Islet of Langerhans (tissue), 1 donor: ENCODE results near the gene CSRNP3.
"Not testable (repeated sequence)": the region's sequence is repeated elsewhere in the genome, so short reads cannot be mapped to it uniquely, and the experiment has no call there.

ENCODE experiments used
- FAIRE-seq: peaks from one replicate; lab custom pipeline; 2011; peaks lifted over from hg19 to GRCh38; lab: Jason Lieb, UNC

CSRNP3 gene

GRCh38 chr2:165635532-165635931 lies 166.0 kb downstream of the CSRNP3 start:
- FAIRE-seq: no peak

GRCh38 chr2:165636959-165637358 lies 167.5 kb downstream of the CSRNP3 start:
- FAIRE-seq: no peak

GRCh38 chr2:165637396-165637795 lies 167.9 kb downstream of the CSRNP3 start:
- peak; percentile 9 for FAIRE-seq

GRCh38 chr2:165639504-165639903 lies 170.0 kb downstream of the CSRNP3 start:
- FAIRE-seq: no peak

- FAIRE-seq: no peak
Measured at GRCh38 chr2:165640247-165640929, 170.9 kb downstream of the CSRNP3 start.

- peak; percentile 88 for FAIRE-seq
Measured at GRCh38 chr2:165645930-165646831, 176.7 kb downstream of the CSRNP3 start.

GRCh38 chr2:165647409-165647808 lies 177.9 kb downstream of the CSRNP3 start:
- FAIRE-seq: no peak

GRCh38 chr2:165648801-165649200 lies 179.3 kb downstream of the CSRNP3 start:
- FAIRE-seq: no peak

GRCh38 chr2:165651233-165651632 lies 181.7 kb downstream of the CSRNP3 start:
- FAIRE-seq: no peak

GRCh38 chr2:165655661-165656060 lies 186.2 kb downstream of the CSRNP3 start:
- FAIRE-seq: no peak

- no peak for FAIRE-seq
Measured at GRCh38 chr2:165660361-165660760, 190.9 kb downstream of the CSRNP3 start.

- no peak for FAIRE-seq
Measured at GRCh38 chr2:165662720-165663119, 193.2 kb downstream of the CSRNP3 start.

GRCh38 chr2:165665614-165666013 lies 196.1 kb downstream of the CSRNP3 start:
- FAIRE-seq: no peak

- not testable (repeated sequence) for FAIRE-seq
Measured at GRCh38 chr2:165666073-165666472, 196.6 kb downstream of the CSRNP3 start.

- no peak for FAIRE-seq
Measured at GRCh38 chr2:165666605-165667004, 197.1 kb downstream of the CSRNP3 start.

- FAIRE-seq: no peak
Measured at GRCh38 chr2:165667375-165667774, 197.9 kb downstream of the CSRNP3 start.

- no peak for FAIRE-seq
Measured at GRCh38 chr2:165674780-165675179, 205.3 kb downstream of the CSRNP3 start.

GRCh38 chr2:165675551-165675968 lies 206.1 kb downstream of the CSRNP3 start:
- no peak for FAIRE-seq

- FAIRE-seq: no peak
Measured at GRCh38 chr2:165678882-165679281, 209.4 kb downstream of the CSRNP3 start.

- FAIRE-seq: no peak
Measured at GRCh38 chr2:165679621-165680020, 210.1 kb downstream of the CSRNP3 start.

GRCh38 chr2:165681841-165682240 lies 212.3 kb downstream of the CSRNP3 start:
- FAIRE-seq: no peak

- no peak for FAIRE-seq
Measured at GRCh38 chr2:165682546-165682945, 213.0 kb downstream of the CSRNP3 start.

- no peak for FAIRE-seq
Measured at GRCh38 chr2:165686800-165687199, 217.3 kb downstream of the CSRNP3 start.
